Measurements from ENCODE around the gene SPOP.
"Not testable (repeated sequence)": the region's sequence is repeated elsewhere in the genome, so short reads cannot be mapped to it uniquely, and the experiment has no call there.

SPOP gene

GRCh38 chr17:49695698-49696232, 17.9 kb upstream of the SPOP start:
- DNase-seq (ENCODE audit: low spot score): no peak

GRCh38 chr17:49694847-49695697, 17.2 kb upstream of the SPOP start:
- peak; percentile 38 for DNase-seq (ENCODE audit: low spot score)

- no peak for DNase-seq (ENCODE audit: low spot score)
Observed at GRCh38 chr17:49692751-49693150, 14.9 kb upstream of the SPOP start.

- DNase-seq (ENCODE audit: low spot score): peak; percentile 42
Observed at GRCh38 chr17:49691677-49692191, 13.8 kb upstream of the SPOP start.

GRCh38 chr17:49691086-49691676, 13.3 kb upstream of the SPOP start:
- peak; percentile 81 for DNase-seq (ENCODE audit: low spot score)

GRCh38 chr17:49690256-49690655, 12.4 kb upstream of the SPOP start:
- no peak for DNase-seq (ENCODE audit: low spot score)

GRCh38 chr17:49688848-49689247, 11.0 kb upstream of the SPOP start:
- no peak for DNase-seq (ENCODE audit: low spot score)

GRCh38 chr17:49687878-49688491, 10.1 kb upstream of the SPOP start:
- DNase-seq (ENCODE audit: low spot score): peak; percentile 60

- DNase-seq (ENCODE audit: low spot score): no peak
Observed at GRCh38 chr17:49681106-49681979, 3.4 kb upstream of the SPOP start.

- no peak for DNase-seq (ENCODE audit: low spot score)
Observed at GRCh38 chr17:49680314-49680713, 2.4 kb upstream of the SPOP start.

GRCh38 chr17:49677134-49677932, 564 bp downstream of the SPOP start:
- DNase-seq (ENCODE audit: low spot score): peak; percentile 99

GRCh38 chr17:49676276-49676868, 1.5 kb downstream of the SPOP start:
- DNase-seq (ENCODE audit: low spot score): peak; percentile 58

- no peak for DNase-seq (ENCODE audit: low spot score)
Observed at GRCh38 chr17:49674507-49674906, 3.4 kb downstream of the SPOP start.

- DNase-seq (ENCODE audit: low spot score): not testable (repeated sequence)
Observed at GRCh38 chr17:49673679-49674078, 4.2 kb downstream of the SPOP start.

- DNase-seq (ENCODE audit: low spot score): no peak
Observed at GRCh38 chr17:49670641-49671040, 7.3 kb downstream of the SPOP start.

- no peak for DNase-seq (ENCODE audit: low spot score)
Observed at GRCh38 chr17:49670002-49670401, 7.9 kb downstream of the SPOP start.

- DNase-seq (ENCODE audit: low spot score): no peak
Observed at GRCh38 chr17:49667854-49668253, 10.0 kb downstream of the SPOP start.

GRCh38 chr17:49664706-49665211, 13.1 kb downstream of the SPOP start:
- DNase-seq (ENCODE audit: low spot score): no peak

- DNase-seq (ENCODE audit: low spot score): no peak
Observed at GRCh38 chr17:49659661-49660382, 18.1 kb downstream of the SPOP start.

- no peak for DNase-seq (ENCODE audit: low spot score)
Observed at GRCh38 chr17:49656247-49656646, 21.6 kb downstream of the SPOP start.

All from hepatic stellate cell (primary cell).